ENCODE results near the gene NAV1. TPM values are rescaled to one million over a fixed set of nuclear protein-coding genes. Genes with fewer than 3 reads are reported as not detected.
A peak's percentile ranks its signal among the peaks of the same experiment; 100 is the strongest.

NAV1 gene
- total and polyA plus RNA-seq, 9 of the 15 experiments (the other 6 are each of a cell fraction or from before 2014, with no cell fraction given) = 0.91 to 16.8 (median 3.2) TPM

GRCh38 chr1:201551877-201552731 lies 13.2 kb downstream of the NAV1 start (continued):
- no peak for TF ChIP-seq ZBTB34 (CRISPR knock-in tag; IDR thresholded peaks at IDR 0.05)
- no peak for TF ChIP-seq HMBOX1 (IDR thresholded peaks at IDR 0.05)
- TF ChIP-seq TBL1XR1 (IDR thresholded peaks at IDR 0.05; ENCODE audit: low read length in 2 of 2) = no peak
- TF ChIP-seq ZBTB1 (CRISPR knock-in tag; IDR thresholded peaks at IDR 0.05; ENCODE audit: borderline replicate concordance, low read depth) = no peak
- TF ChIP-seq SRSF1 (IDR thresholded peaks at IDR 0.05; ENCODE audit: low read depth, low read length) = no peak
- no peak for TF ChIP-seq POLR2AphosphoS5 (IDR thresholded peaks at IDR 0.05; ENCODE audit: control insufficient read depth, insufficient read depth, low read depth, low read length)
- TF ChIP-seq ZSCAN29 (IDR thresholded peaks at IDR 0.05) = no peak
- TF ChIP-seq SMARCB1 (IDR thresholded peaks at IDR 0.05; ENCODE audit: insufficient read length, low read depth) = no peak
- no peak for TF ChIP-seq MCM5 (IDR thresholded peaks at IDR 0.05; ENCODE audit: low read depth)
- TF ChIP-seq STAT5A (IDR thresholded peaks at IDR 0.05; ENCODE audit: borderline replicate concordance, low read length) = no peak
- TF ChIP-seq PKNOX1 (IDR thresholded peaks at IDR 0.05) = peak; percentile 96
- TF ChIP-seq CCNT2 (IDR thresholded peaks at IDR 0.05; ENCODE audit: borderline replicate concordance, extremely low read depth, insufficient read length, low read depth, low read length) = no peak
- TF ChIP-seq CCAR2 (IDR thresholded peaks at IDR 0.05; ENCODE audit: low read depth, low read length) = no peak
- no peak for TF ChIP-seq ZNF696 (CRISPR knock-in tag; conservative IDR thresholded peaks at IDR 0.05)
- TF ChIP-seq COPS2 (conservative IDR thresholded peaks at IDR 0.05) = no peak
- no peak; the same call in 1 of the 2 replicates for TF ChIP-seq PBX2 (CRISPR knock-in tag; IDR thresholded peaks at IDR 0.05; ENCODE audit: low read depth)
- TF ChIP-seq PBX2 (tag; conservative IDR thresholded peaks at IDR 0.05; ENCODE audit: low read depth) = peak; percentile 63
- TF ChIP-seq ZNF785 (CRISPR knock-in tag; IDR thresholded peaks at IDR 0.05) = no peak
- no peak for TF ChIP-seq SETDB1 (IDR thresholded peaks at IDR 0.05; ENCODE audit: low read length)
- TF ChIP-seq ZNF436 (CRISPR knock-in tag; IDR thresholded peaks at IDR 0.05) = no peak
- TF ChIP-seq NFIC (IDR thresholded peaks at IDR 0.05) = peak; percentile 31; the same call in 1 of the 2 replicates
- TF ChIP-seq NFRKB (IDR thresholded peaks at IDR 0.05; ENCODE audit: low read depth) = 0 out of 2 replicates have a peak, but pooled peaks have one; percentile 29
- TF ChIP-seq ZNF121 (CRISPR knock-in tag; conservative IDR thresholded peaks at IDR 0.05) = no peak

Data from K562 (cell line).